H9 (cell line): ENCODE data around the gene CUL4A. TPM values are rescaled to one million over a fixed set of nuclear protein-coding genes. Genes with fewer than 3 reads are reported as not detected.

Experiments
- DNase-seq: peaks from one replicate; pipeline ENCODE4 v3.0.0-alpha.2; 2017
- H2AFZ ChIP-seq: one replicate; pipeline ENCODE4 v1.6.1; 2013; ENCODE audit warnings: mild to moderate bottlenecking, low read length, control low read depth, moderate library complexity
- H2AK5ac ChIP-seq: 2 replicates; pipeline ENCODE4 v1.6.1; 2013; ENCODE audit warnings: low read length, control low read depth, mixed read lengths; ENCODE audit not compliant: insufficient read length
- H2BK120ac ChIP-seq: one replicate; pipeline ENCODE4 v1.6.1; 2013; ENCODE audit warnings: low read depth, mild to moderate bottlenecking, low read length, control low read depth, inconsistent platforms; ENCODE audit not compliant: poor library complexity, severe bottlenecking
- H2BK12ac ChIP-seq: 2 replicates; pipeline ENCODE4 v1.6.1; 2013; ENCODE audit warnings: low read length, control low read depth, mixed read lengths, low read depth; ENCODE audit not compliant: insufficient read length
- H2BK15ac ChIP-seq: 2 replicates; pipeline ENCODE4 v1.6.1; 2013; ENCODE audit warnings: low read depth, low read length, control low read depth
- H2BK20ac ChIP-seq: one replicate; pipeline ENCODE4 v1.6.1; 2013; ENCODE audit warnings: low read depth, mild to moderate bottlenecking, low read length, control low read depth, inconsistent platforms; ENCODE audit not compliant: poor library complexity, severe bottlenecking
- H2BK5ac ChIP-seq: 2 replicates; pipeline ENCODE4 v1.6.1; 2013; ENCODE audit warnings: low read length, control low read depth, mixed read lengths; ENCODE audit not compliant: insufficient read length
- H3K14ac ChIP-seq: 2 replicates; pipeline ENCODE4 v1.6.1; 2013; ENCODE audit warnings: low read length, control low read depth; ENCODE audit not compliant: insufficient read depth
- H3K18ac ChIP-seq: 2 replicates; pipeline ENCODE4 v1.6.1; 2013; ENCODE audit warnings: low read depth, mild to moderate bottlenecking, mixed read lengths, low read length, control low read depth; ENCODE audit not compliant: insufficient read length
- H3K23ac ChIP-seq: 2 replicates; pipeline ENCODE4 v1.6.1; 2013; ENCODE audit warnings: low read length, control low read depth, mixed read lengths, low read depth; ENCODE audit not compliant: insufficient read length
- H3K23me2 ChIP-seq: 2 replicates; pipeline ENCODE4 v1.6.1; 2013; ENCODE audit warnings: low read depth, mild to moderate bottlenecking, mixed read lengths, low read length, control low read depth; ENCODE audit not compliant: insufficient read length, poor library complexity, severe bottlenecking
- H3K27ac ChIP-seq: 2 replicates; pipeline ENCODE4 v1.5.1; 2013; ENCODE audit warnings: low read length, control low read depth, mixed read lengths, low read depth; ENCODE audit not compliant: insufficient read length
- H3K27me3 ChIP-seq: 2 replicates; pipeline ENCODE4 v1.6.1; 2013; ENCODE audit warnings: low read length, control low read depth, inconsistent platforms; ENCODE audit not compliant: insufficient read depth
- H3K4ac ChIP-seq: 2 replicates; pipeline ENCODE4 v1.6.1; 2013; ENCODE audit warnings: low read depth, mild to moderate bottlenecking, control low read depth, inconsistent platforms, low read length, moderate library complexity
- H3K4me1 ChIP-seq: 2 replicates; pipeline ENCODE4 v1.6.1; 2013; ENCODE audit warnings: low read length, control low read depth, inconsistent platforms; ENCODE audit not compliant: insufficient read depth
- H3K4me2 ChIP-seq: 2 replicates; pipeline ENCODE4 v1.6.1; 2013; ENCODE audit warnings: low read length, control low read depth, mixed read lengths; ENCODE audit not compliant: insufficient read length, insufficient read depth
- H3K56ac ChIP-seq: 2 replicates; pipeline ENCODE4 v1.6.1; 2013; ENCODE audit warnings: low read depth, mild to moderate bottlenecking, mixed read lengths, low read length, control low read depth; ENCODE audit not compliant: insufficient read length
- H3K79me1 ChIP-seq: 2 replicates; pipeline ENCODE4 v1.6.1; 2013; ENCODE audit warnings: low read depth, mild to moderate bottlenecking, moderate library complexity, low read length, control low read depth, inconsistent platforms; ENCODE audit not compliant: insufficient read depth, poor library complexity, severe bottlenecking
- H3K79me2 ChIP-seq: 2 replicates; pipeline ENCODE4 v1.6.1; 2013; ENCODE audit warnings: low read length, control low read depth, inconsistent platforms; ENCODE audit not compliant: insufficient read depth
- H3K9ac ChIP-seq: 2 replicates; pipeline ENCODE4 v1.6.1; 2013; ENCODE audit warnings: low read length, control low read depth, mixed read lengths; ENCODE audit not compliant: insufficient read length; ENCODE audit errors: extremely low read depth
- H3K9me3 ChIP-seq: one replicate; pipeline ENCODE4 v1.6.1; 2013; ENCODE audit warnings: low read depth, low read length, inconsistent platforms; ENCODE audit not compliant: control insufficient read depth
- H3T11ph ChIP-seq: one replicate; pipeline ENCODE4 v1.6.1; 2013; ENCODE audit warnings: mild to moderate bottlenecking, low read length, control low read depth, inconsistent platforms
- H4K20me1 ChIP-seq: one replicate; pipeline ENCODE4 v1.6.1; 2013; ENCODE audit not compliant: control insufficient read depth, insufficient read length, insufficient read depth
- H4K5ac ChIP-seq: 2 replicates; pipeline ENCODE4 v1.6.1; 2013; ENCODE audit warnings: low read depth, mild to moderate bottlenecking, mixed read lengths, low read length, control low read depth; ENCODE audit not compliant: insufficient read length
- H4K8ac ChIP-seq: replicated peaks from 2 replicates; pipeline ENCODE4 v1.6.1; 2013; ENCODE audit warnings: low read length, control low read depth, mixed read lengths, low read depth; ENCODE audit not compliant: insufficient read length
- H4K91ac ChIP-seq: 2 replicates; pipeline ENCODE4 v1.6.1; 2013; ENCODE audit warnings: low read depth, mild to moderate bottlenecking, moderate library complexity, mixed read lengths, low read length, control low read depth; ENCODE audit not compliant: insufficient read length
- H3K27ac Mint-ChIP-seq, 3 experiments: 2 replicates in 2 of 3; 3 replicates in 1 of 3; pipeline ENCODE4 v1.8.0; 2020 to 2021; ENCODE audit warnings: mixed read lengths in 3 of 3, mild to moderate bottlenecking in 1 of 3, moderate library complexity in 1 of 3
- H3K27me3 Mint-ChIP-seq: 2 replicates; pipeline ENCODE4 v1.8.0; 2021; ENCODE audit warnings: low read depth, mild to moderate bottlenecking, moderate library complexity, mixed read lengths
- H3K36me3 Mint-ChIP-seq, 3 experiments: 2 replicates in 2 of 3; 3 replicates in 1 of 3; pipeline ENCODE4 v1.8.0; 2020 to 2021; ENCODE audit warnings: low read depth in 3 of 3, mixed read lengths in 3 of 3; ENCODE audit not compliant: insufficient read depth in 1 of 3
- H3K4me1 Mint-ChIP-seq, 2 experiments: 2 replicates each; pipeline ENCODE4 v1.8.0; 2020; ENCODE audit warnings: mixed read lengths in 2 of 2
- H3K4me3 Mint-ChIP-seq, 2 experiments: 2 replicates in 1 of 2; 3 replicates in 1 of 2; pipeline ENCODE4 v1.8.0; 2020 to 2021; ENCODE audit warnings: mild to moderate bottlenecking in 2 of 2, mixed read lengths in 2 of 2, moderate library complexity in 1 of 2
- H3K9me3 Mint-ChIP-seq, 2 experiments: 2 replicates in 1 of 2; 3 replicates in 1 of 2; pipeline ENCODE4 v1.8.0; 2020; ENCODE audit warnings: mild to moderate bottlenecking in 2 of 2, mixed read lengths in 2 of 2, moderate library complexity in 1 of 2
- CTCF ChIP-seq: fragments of 200-600 bp; sonication (generic); conservative IDR thresholded peaks from 3 replicates; pipeline ENCODE4 v1.8.0; 2021; ENCODE audit warnings: antibody characterized with exemption, mild to moderate bottlenecking
- WGBS: extraction: QIAGEN DNeasy Blood & Tissue Kit; methylation state at CpG from one replicate; pipeline ENCODE4 v1.1.7; 2013; ENCODE audit warnings: missing lambda C conversion rate, low lambda C conversion rate, mixed read lengths; ENCODE audit not compliant: insufficient read length; ENCODE audit errors: extremely low coverage; 5-methylcytosine and 5-hydroxymethylcytosine counted together
- total RNA-seq: library from RNA; stranded (reverse); gene quantifications from 2 replicates; pipeline ENCODE4 v1.2.1, GENCODE V29; 2021

Gene CUL4A
- total RNA-seq, 1 experiment from 2014 or later, result 97.9 TPM

- Mint-ChIP-seq H3K36me3 (peaks cover 49 to 93% (median 81%) of the 10 kb centered on the region in 3 experiments), H3K27ac (peak overlapping the region in 2 of 3 experiments; percentile 46 to 88; a peak in 2 of 7 replicates), H3K4me3 (no peak overlapping the region), H3K9me3 (no peaks in the 10 kb centered on the region), H3K4me1 (no peaks in the 10 kb centered on the region), H3K27me3 (no peaks in the 10 kb centered on the region)
- Histone ChIP-seq H3K27ac (no peak overlapping the region), H3K23ac (no peak overlapping the region), H3K4ac (no peak overlapping the region), H2BK20ac (no peak overlapping the region), H3K56ac (no peak overlapping the region), H3K4me1 (no peaks in the 10 kb centered on the region), H2AFZ (no peak overlapping the region), H2BK15ac (no peak overlapping the region), H3K79me1 (peaks cover 2% of the 10 kb centered on the region), H2AK5ac (no peak overlapping the region), H4K5ac (no peak overlapping the region), H3T11ph (no peak overlapping the region), H4K20me1 (no peaks in the 10 kb centered on the region), H4K8ac (no peak overlapping the region), H3K9me3 (no peaks in the 10 kb centered on the region), H4K91ac (no peak overlapping the region), H2BK5ac (no peak overlapping the region), H3K9ac (no peak overlapping the region), H2BK12ac (no peak overlapping the region), H3K14ac (no peak overlapping the region), H3K79me2 (peaks cover 10% of the 10 kb centered on the region; the same call in 1 of the 2 replicates), H3K27me3 (no peaks in the 10 kb centered on the region), H2BK120ac (no peak overlapping the region), H3K4me2 (no peak overlapping the region), H3K18ac (no peak overlapping the region), H3K23me2 (no peaks in the 10 kb centered on the region)
- no peak for TF ChIP-seq CTCF
- no peak for DNase-seq
- no CpG with 5 or more reads among the region's 7 CpGs for WGBS
Observed at GRCh38 chr13:113226873-113227450, 17.5 kb downstream of the CUL4A start.
